Keratinocyte (primary cell): ENCODE results near the gene TRPV2.

Experiments used
- EZH2 ChIP-seq: IDR thresholded peaks from one replicate; pipeline ENCODE4 v1.6.1; 2012; ENCODE audit warnings: inconsistent platforms, mild to moderate bottlenecking, low read length, moderate library complexity
- TF ChIP-seq, protein P1 (sequence below), 3 experiments: IDR thresholded peaks in 1 of 3; conservative IDR thresholded peaks in 1 of 3; optimal IDR thresholded peaks in 1 of 3; 2 replicates in 2 of 3; 3 replicates in 1 of 3; pipeline versions ENCODE3 to v1.5.1; 2011; ENCODE audit warnings: low read length in 3 of 3, mild to moderate bottlenecking in 3 of 3, moderate library complexity in 2 of 3, control low read depth in 1 of 3, inconsistent platforms in 1 of 3; ENCODE audit not compliant: insufficient read depth in 2 of 3; ENCODE audit errors: extremely low read depth in 1 of 3

GRCh38 chr17:16383772-16384287 is 31.5 kb upstream of the TRPV2 start:
- TF ChIP-seq, protein P1, sequence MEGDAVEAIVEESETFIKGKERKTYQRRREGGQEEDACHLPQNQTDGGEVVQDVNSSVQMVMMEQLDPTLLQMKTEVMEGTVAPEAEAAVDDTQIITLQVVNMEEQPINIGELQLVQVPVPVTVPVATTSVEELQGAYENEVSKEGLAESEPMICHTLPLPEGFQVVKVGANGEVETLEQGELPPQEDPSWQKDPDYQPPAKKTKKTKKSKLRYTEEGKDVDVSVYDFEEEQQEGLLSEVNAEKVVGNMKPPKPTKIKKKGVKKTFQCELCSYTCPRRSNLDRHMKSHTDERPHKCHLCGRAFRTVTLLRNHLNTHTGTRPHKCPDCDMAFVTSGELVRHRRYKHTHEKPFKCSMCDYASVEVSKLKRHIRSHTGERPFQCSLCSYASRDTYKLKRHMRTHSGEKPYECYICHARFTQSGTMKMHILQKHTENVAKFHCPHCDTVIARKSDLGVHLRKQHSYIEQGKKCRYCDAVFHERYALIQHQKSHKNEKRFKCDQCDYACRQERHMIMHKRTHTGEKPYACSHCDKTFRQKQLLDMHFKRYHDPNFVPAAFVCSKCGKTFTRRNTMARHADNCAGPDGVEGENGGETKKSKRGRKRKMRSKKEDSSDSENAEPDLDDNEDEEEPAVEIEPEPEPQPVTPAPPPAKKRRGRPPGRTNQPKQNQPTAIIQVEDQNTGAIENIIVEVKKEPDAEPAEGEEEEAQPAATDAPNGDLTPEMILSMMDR (optimal IDR thresholded peaks at IDR 0.05 in 1 of 3, IDR thresholded peaks at IDR 0.05 in 1 of 3, conservative IDR thresholded peaks at IDR 0.05 in 1 of 3; ENCODE audit: extremely low read depth in 1 of 3, insufficient read depth in 2 of 3, low read length in 3 of 3), result no peak
- no peak for TF ChIP-seq EZH2
